B cell (primary cell): ENCODE results near the gene PHLDB3.

Experiments used
- EZH2 ChIP-seq: IDR thresholded peaks from 2 replicates; pipeline ENCODE4 v1.6.1; 2012; ENCODE audit warnings: borderline replicate concordance, low read depth, mild to moderate bottlenecking, moderate library complexity, low read length; ENCODE audit not compliant: insufficient read depth, poor library complexity, severe bottlenecking
- TF ChIP-seq, protein P1 (sequence below): fragments of 200-600 bp; IDR thresholded peaks from one replicate; pipeline ENCODE4 v1.8.0; 2022; ENCODE audit warnings: antibody characterized with exemption, mild to moderate bottlenecking

DNA sequence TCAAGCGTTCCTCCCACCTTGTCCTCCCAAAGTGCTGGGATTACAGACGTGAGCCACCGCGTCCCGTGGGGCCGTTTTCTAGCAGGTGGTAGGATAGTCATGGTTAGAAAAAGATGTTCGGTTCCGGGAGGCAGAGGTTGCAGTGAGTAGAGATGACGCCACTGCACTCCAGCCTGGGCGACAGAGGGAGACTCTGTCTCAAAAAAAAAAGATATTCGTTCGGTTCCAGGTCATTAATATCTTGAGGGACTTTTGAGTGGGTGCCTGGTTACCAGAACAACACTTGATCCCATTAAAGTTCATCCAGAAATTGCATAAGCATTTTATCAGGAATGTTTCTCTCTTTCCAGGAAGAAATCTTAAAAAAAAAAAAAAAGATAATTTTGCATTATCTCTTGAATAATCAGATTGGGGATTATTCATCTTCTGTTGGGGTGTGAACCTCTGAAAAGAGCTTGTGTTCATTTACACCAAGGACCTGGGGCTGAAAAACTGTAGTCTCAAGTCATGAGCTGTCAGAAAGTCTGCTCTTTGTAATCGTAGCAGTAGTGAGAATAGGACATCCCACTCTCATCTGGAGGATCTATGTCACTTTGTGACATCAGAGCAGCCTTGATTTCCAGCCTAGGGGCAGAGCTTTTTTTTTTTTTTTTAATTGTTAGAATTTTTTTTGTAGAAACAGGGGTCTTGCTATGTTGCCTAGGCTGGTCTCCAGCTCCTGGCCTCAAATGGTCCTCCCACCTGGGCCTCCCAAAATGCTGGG, 23.5 kb upstream of the PHLDB3 start:
- TF ChIP-seq, protein P1, sequence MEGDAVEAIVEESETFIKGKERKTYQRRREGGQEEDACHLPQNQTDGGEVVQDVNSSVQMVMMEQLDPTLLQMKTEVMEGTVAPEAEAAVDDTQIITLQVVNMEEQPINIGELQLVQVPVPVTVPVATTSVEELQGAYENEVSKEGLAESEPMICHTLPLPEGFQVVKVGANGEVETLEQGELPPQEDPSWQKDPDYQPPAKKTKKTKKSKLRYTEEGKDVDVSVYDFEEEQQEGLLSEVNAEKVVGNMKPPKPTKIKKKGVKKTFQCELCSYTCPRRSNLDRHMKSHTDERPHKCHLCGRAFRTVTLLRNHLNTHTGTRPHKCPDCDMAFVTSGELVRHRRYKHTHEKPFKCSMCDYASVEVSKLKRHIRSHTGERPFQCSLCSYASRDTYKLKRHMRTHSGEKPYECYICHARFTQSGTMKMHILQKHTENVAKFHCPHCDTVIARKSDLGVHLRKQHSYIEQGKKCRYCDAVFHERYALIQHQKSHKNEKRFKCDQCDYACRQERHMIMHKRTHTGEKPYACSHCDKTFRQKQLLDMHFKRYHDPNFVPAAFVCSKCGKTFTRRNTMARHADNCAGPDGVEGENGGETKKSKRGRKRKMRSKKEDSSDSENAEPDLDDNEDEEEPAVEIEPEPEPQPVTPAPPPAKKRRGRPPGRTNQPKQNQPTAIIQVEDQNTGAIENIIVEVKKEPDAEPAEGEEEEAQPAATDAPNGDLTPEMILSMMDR = no peak
- no peak for TF ChIP-seq EZH2
